GM19193 (cell line): ENCODE measurements around the gene ZMIZ1.

Experiments
- POLR2A ChIP-seq: IDR thresholded peaks from 4 replicates; pipeline ENCODE4 v1.6.1; 2011; ENCODE audit not compliant: insufficient read depth, insufficient read length; ENCODE audit errors: extremely low read depth

Gene ZMIZ1

GRCh38 chr10:79246606-79247275, 178.0 kb downstream of the ZMIZ1 start:
- no peak for TF ChIP-seq POLR2A

- peak; percentile 26 for TF ChIP-seq POLR2A
Measured at GRCh38 chr10:79247373-79248137, 178.8 kb downstream of the ZMIZ1 start.

GRCh38 chr10:79248341-79249185, 179.8 kb downstream of the ZMIZ1 start:
- TF ChIP-seq POLR2A = peak; percentile 41

- TF ChIP-seq POLR2A = peak; percentile 44
Measured at GRCh38 chr10:79249186-79250121, 180.7 kb downstream of the ZMIZ1 start.

GRCh38 chr10:79250259-79250658, 181.5 kb downstream of the ZMIZ1 start:
- TF ChIP-seq POLR2A = peak; percentile 35

GRCh38 chr10:79252450-79252849, 183.7 kb downstream of the ZMIZ1 start:
- TF ChIP-seq POLR2A = no peak

- no peak for TF ChIP-seq POLR2A
Measured at GRCh38 chr10:79252971-79253370, 184.2 kb downstream of the ZMIZ1 start.

GRCh38 chr10:79253704-79254103, 184.9 kb downstream of the ZMIZ1 start:
- TF ChIP-seq POLR2A = no peak

GRCh38 chr10:79254333-79255006, 185.7 kb downstream of the ZMIZ1 start:
- TF ChIP-seq POLR2A = no peak

GRCh38 chr10:79255007-79255507, 186.3 kb downstream of the ZMIZ1 start:
- TF ChIP-seq POLR2A = no peak

GRCh38 chr10:79256264-79256806, 187.6 kb downstream of the ZMIZ1 start:
- TF ChIP-seq POLR2A = no peak

GRCh38 chr10:79258894-79259293, 190.1 kb downstream of the ZMIZ1 start:
- no peak for TF ChIP-seq POLR2A

- TF ChIP-seq POLR2A = no peak
Measured at GRCh38 chr10:79259834-79260233, 191.1 kb downstream of the ZMIZ1 start.

GRCh38 chr10:79260811-79261740, 192.3 kb downstream of the ZMIZ1 start:
- no peak for TF ChIP-seq POLR2A
